Retina (tissue), 1 donor: ENCODE results near the gene ABTB2.
A peak's percentile ranks its signal among the peaks of the same experiment; 100 is the strongest.

Source experiments
- DNase-seq: peaks from one replicate; pipeline ENCODE4 v3.0.0-alpha.2; 2016

ABTB2 gene

GRCh38 chr11:34143048-34143447, 214.8 kb downstream of the ABTB2 start:
- no peak for DNase-seq

DNA sequence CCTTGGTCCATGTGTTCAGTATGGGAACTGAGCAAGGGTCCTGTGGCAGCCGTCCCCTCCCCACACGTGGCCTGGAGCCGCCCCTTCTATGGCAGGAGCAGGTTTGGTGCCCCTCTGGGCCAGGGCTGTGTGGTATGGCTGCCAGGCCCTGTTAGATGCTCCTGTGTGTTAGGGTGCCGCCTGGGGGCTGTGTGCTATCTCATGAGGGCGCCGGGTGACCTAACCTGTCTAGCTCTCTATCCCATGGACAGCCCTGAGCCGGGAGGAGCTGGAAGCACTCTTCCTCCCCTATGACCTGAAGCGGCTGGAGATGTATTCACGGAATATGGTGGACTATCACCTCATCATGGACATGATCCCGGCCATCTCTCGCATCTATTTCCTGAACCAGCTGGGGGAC, 217.7 kb downstream of the ABTB2 start:
- DNase-seq, result no peak

- no peak for DNase-seq
Measured at GRCh38 chr11:34139346-34139745, 218.5 kb downstream of the ABTB2 start.

DNA sequence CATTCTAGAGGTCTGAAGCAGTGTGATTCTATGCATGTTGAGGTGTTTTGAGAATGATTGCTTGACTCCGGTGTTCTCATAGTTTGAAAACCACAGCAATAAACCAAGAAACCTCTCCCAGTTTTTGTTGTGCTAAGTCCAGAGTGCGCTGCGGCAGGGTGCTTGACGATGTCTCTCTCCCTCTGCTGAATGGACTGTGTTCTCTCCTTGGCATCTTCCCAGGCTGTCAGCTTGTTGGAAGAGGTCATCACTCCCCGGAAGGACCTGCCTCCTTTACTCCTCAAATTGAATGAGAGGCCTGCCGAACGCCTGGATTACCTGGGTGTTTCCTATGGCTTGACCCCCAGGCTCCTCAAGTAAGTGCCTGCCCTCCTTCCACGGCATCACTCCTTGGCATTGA, 221.4 kb downstream of the ABTB2 start:
- DNase-seq, result no peak

DNA sequence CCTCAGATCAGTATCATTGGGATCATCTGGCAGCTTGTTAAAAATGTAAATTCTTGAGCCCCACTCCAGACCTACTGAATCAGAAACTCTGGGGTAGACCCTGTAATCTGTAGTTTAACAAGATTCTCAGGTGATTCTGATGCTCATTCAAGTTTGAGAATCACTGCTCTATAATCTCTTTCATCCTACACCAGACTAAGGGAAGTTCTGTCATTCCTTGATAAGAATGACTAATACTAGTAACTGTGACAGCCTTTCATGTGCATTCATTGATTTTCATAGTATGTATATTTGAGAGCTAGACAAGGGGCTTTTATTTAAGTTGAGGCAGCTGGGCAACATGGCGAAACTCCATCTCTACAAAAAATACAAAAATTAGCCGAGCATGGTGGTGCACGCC, 222.4 kb downstream of the ABTB2 start:
- no peak for DNase-seq

GRCh38 chr11:34134765-34135164, 223.0 kb downstream of the ABTB2 start:
- no peak for DNase-seq

DNA sequence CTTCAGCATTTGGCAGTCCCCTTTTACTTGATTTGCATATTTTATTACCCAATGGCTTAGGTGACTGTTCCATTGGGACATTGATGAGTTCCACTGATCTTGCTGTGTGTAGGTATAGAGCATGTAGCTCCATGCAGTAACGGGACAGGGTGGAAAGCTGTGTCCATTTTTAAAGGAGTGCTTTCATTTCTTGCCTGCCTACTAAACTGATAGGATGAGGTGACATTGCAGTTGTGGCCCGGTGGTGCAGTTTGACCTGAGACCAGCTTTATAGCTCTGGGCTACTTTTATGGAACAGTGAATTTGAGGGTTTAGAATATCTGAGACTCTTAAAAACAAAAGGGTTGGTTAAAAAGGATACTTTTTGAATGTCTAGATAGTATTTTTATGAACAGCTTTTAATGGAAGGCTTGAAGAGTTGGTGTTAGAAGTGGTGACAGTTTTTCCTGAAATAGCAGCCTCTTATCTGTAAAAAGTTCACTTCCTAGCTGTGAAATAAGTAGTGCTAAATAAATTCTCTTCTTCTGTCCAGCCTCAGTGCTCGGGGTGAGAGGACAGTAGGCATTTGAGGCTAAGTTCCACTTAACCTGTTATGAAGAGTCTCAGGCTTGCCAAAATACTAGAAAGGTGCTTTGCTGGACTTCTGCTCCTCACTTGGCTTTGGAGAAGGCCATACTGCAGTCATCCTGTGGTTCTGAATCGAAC, 225.4 kb downstream of the ABTB2 start:
- DNase-seq, result no peak

GRCh38 chr11:34128824-34129223, 229.0 kb downstream of the ABTB2 start:
- no peak for DNase-seq

GRCh38 chr11:34126959-34127848, 230.6 kb downstream of the ABTB2 start:
- DNase-seq, result no peak

- no peak for DNase-seq
Measured at GRCh38 chr11:34124885-34125668, 232.7 kb downstream of the ABTB2 start.

GRCh38 chr11:34120651-34121050, 237.2 kb downstream of the ABTB2 start:
- no peak for DNase-seq

GRCh38 chr11:34114471-34114870, 243.3 kb downstream of the ABTB2 start:
- no peak for DNase-seq

GRCh38 chr11:34114014-34114413, 243.8 kb downstream of the ABTB2 start:
- no peak for DNase-seq

DNA sequence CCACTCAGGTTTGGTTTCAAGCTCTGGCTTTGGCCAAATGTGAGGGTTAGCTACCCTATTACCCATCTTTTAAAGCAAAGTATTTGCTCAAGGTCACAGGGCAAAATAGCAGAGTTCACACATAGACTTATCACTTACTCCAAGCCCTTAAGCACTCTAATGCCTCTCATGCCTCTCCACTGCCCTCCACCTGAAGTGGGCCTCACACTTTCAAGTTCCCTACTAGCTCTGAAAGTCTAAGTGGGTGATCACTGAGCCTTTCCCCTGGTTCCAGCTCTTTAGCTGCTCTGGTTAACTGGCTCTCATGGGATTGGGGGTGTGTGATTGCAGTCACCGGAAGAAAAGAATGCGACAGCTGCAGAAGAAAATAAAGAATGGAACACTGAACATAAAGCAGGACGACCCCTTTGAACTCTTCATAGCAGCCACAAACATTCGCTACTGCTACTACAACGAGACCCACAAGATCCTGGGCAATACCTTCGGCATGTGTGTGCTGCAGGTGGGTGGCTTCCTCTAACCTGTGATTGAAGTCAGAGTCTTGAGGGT, 246.0 kb downstream of the ABTB2 start:
- no peak for DNase-seq

DNA sequence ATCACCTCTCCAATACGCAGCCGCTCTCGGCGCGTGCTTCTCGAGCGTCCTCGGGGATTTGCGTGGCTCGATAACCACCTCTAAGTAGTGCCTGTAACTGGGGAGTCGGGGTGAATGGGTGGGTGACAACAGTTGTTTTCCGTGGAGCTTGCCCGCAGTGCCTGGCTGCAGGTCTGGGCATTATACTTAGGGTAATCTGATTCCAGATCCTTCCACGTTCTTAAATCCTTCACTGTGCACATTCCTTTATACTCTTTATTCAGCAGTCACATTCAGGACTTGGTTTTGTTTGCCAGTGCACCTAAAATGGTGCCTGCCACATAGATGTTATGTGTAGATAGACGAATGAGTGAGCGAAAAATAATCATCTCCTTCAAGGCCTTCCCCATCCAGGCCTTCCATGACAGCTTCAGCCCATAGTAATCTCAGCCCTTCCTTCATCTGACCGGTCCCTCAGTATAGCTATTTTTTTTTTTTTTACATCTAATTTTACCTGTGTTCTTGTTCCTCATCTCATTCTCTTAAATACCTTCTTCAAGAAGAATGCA, 251.8 kb downstream of the ABTB2 start:
- no peak for DNase-seq

DNA sequence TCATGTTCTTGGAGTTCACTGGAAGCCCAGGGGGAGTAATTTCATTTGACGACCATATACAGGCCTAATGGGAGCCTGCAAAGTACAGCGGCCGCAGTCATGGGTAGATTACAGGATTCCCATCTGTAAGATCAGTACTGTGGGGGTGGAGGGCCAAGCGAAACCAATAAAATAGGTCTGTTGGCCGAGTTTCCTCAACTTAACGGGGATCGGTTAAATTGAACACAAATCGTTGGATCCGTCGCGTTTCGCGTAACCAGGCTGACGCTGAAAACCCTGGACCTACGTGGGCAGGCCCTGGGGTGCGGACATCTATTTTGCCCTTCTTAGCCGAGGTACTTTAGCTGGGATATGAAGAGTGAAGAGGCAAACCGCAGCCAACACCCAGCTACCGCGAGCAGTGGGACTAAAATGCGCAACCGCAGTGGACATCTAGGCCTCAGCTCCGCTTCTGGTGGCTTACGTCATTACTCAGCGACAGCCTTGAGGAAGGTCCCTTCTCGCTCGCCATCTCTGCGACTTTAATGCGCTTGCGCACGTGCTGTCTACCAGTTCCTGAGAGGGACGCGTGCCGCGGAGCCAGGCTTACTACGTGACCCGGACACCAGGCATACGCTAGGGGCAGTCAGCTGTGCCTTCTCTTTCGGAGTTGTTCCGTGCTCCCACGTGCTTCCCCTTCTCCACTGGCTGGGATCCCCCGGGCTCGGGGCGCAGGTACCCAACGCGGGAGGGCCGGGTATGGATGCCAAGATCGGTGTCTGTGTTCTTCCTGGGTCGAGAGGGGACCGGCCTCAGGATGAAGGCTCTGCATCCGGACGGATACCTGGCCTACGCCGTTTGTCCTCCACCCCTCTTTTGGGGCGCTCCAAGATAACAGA, 252.5 kb downstream of the ABTB2 start, which contains the start of gene NAT10:
NAT10 (plus strand) TSS at position 551 of the 878 bp plus-strand sequence. CDS start 2,597 bp downstream, outside the sequence.
- DNase-seq, result peak; percentile 97

DNA sequence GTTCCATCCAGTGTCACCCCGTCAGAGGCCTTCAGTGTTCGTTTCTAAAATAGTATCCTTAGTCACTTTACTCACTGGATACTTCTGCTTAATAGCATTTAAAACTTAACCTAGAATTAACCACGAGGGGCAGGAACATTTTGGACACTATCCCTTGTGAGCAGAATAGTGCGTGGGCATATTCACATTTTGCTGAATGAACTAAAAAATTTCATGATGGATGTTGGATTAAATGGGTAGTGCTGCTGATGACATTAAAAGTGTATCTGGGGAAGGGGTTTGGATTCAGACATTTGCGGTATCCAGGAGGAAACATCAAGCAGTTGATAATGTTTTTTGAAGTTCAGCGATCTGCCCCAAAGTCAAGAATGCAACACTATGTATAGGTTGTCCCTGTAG, 253.1 kb downstream of the ABTB2 start:
- no peak for DNase-seq
